ENCODE results near the gene ST8SIA5.

The ST8SIA5 gene

GRCh38 chr18:46630160-46630559 is 126.7 kb downstream of the ST8SIA5 start:
- no peak for DNase-seq (ENCODE audit: low read depth in 2 of 2, low spot score in 1 of 2)

- DNase-seq (ENCODE audit: low read depth in 2 of 2, low spot score in 1 of 2), result no peak
These were observed 127.5 kb downstream of the ST8SIA5 start for GRCh38 chr18:46629361-46629760.

- DNase-seq (ENCODE audit: low read depth in 2 of 2, low spot score in 1 of 2), result no peak
These were observed 128.6 kb downstream of the ST8SIA5 start for GRCh38 chr18:46628206-46628605.

GRCh38 chr18:46627136-46627535 is 129.7 kb downstream of the ST8SIA5 start:
- no peak for DNase-seq (ENCODE audit: low read depth in 2 of 2, low spot score in 1 of 2)

- DNase-seq (ENCODE audit: low read depth in 2 of 2, low spot score in 1 of 2), result no peak
These were observed 131.8 kb downstream of the ST8SIA5 start for GRCh38 chr18:46625069-46625468.

GRCh38 chr18:46624127-46624526 is 132.7 kb downstream of the ST8SIA5 start:
- no peak for DNase-seq (ENCODE audit: low read depth in 2 of 2, low spot score in 1 of 2)

- DNase-seq (ENCODE audit: low read depth in 2 of 2, low spot score in 1 of 2), result no peak
These were observed 133.3 kb downstream of the ST8SIA5 start for GRCh38 chr18:46623541-46623940.

- DNase-seq (ENCODE audit: low read depth in 2 of 2, low spot score in 1 of 2), result no peak
These were observed 133.9 kb downstream of the ST8SIA5 start for GRCh38 chr18:46622999-46623398.

- no peak for DNase-seq (ENCODE audit: low read depth in 2 of 2, low spot score in 1 of 2)
These were observed 134.4 kb downstream of the ST8SIA5 start for GRCh38 chr18:46622451-46622850.

GRCh38 chr18:46621871-46622270 is 135.0 kb downstream of the ST8SIA5 start:
- DNase-seq (ENCODE audit: low read depth in 2 of 2, low spot score in 1 of 2), result no peak

GRCh38 chr18:46621111-46621766 is 135.6 kb downstream of the ST8SIA5 start:
- DNase-seq (ENCODE audit: low read depth in 2 of 2, low spot score in 1 of 2), result no peak

- DNase-seq (ENCODE audit: low read depth in 2 of 2, low spot score in 1 of 2), result no peak
These were observed 137.3 kb downstream of the ST8SIA5 start for GRCh38 chr18:46619559-46619958.
